WTC11 (cell line): Measurements from ENCODE around the gene BORCS5. TPM values are rescaled to one million over a fixed set of nuclear protein-coding genes. Genes with fewer than 3 reads are reported as not detected.

Experiments used
- ATAC-seq: fragments of 200-7000 bp; cut with Tn5 transposase; 2 replicates; pipeline ENCODE4 v1.10.0; 2021; ENCODE audit warnings: mild to moderate bottlenecking, moderate library complexity
- CTCF ChIA-PET: fragments of 300-600 bp; sonication (Branson Sonifier 250); formaldehyde crosslinking; loops from one replicate; lab custom pipeline; 2021; ENCODE audit warnings: antibody characterized with exemption; lab: Charles Lee
- POLR2A ChIA-PET: fragments of 350-600 bp; sonication (Branson Sonifier 250); formaldehyde crosslinking; loops from one replicate; lab custom pipeline; 2021; ENCODE audit warnings: antibody characterized with exemption; lab: Charles Lee
- DNase-seq: peaks from one replicate; pipeline ENCODE4 v3.0.0; 2021; ENCODE audit warnings: low spot score
- H3K27ac Mint-ChIP-seq: 2 replicates; pipeline ENCODE4 v1.8.0; 2021; ENCODE audit warnings: mixed read lengths
- H3K27me3 Mint-ChIP-seq: 2 replicates; pipeline ENCODE4 v1.8.0; 2021; ENCODE audit warnings: low read depth, mild to moderate bottlenecking, moderate library complexity, mixed read lengths
- H3K36me3 Mint-ChIP-seq: 2 replicates; pipeline ENCODE4 v1.8.0; 2021; ENCODE audit warnings: mixed read lengths
- H3K4me1 Mint-ChIP-seq: 2 replicates; pipeline ENCODE4 v1.8.0; 2022; ENCODE audit warnings: mixed read lengths
- H3K4me3 Mint-ChIP-seq: 2 replicates; pipeline ENCODE4 v1.8.0; 2021; ENCODE audit warnings: mild to moderate bottlenecking, moderate library complexity, mixed read lengths
- H3K9me3 Mint-ChIP-seq: 2 replicates; pipeline ENCODE4 v1.8.0; 2021; ENCODE audit warnings: mixed read lengths
- ATF6 ChIP-seq: sonication (generic); formaldehyde crosslinking; IDR thresholded peaks from 2 replicates; pipeline ENCODE4 v1.8.1; 2023; ENCODE audit warnings: mild to moderate bottlenecking, missing genetic modification reagents
- CBFB ChIP-seq: sonication (generic); formaldehyde crosslinking; IDR thresholded peaks from 2 replicates; pipeline ENCODE4 v1.8.1; 2022; ENCODE audit warnings: mild to moderate bottlenecking, low read depth, missing genetic modification reagents
- CREM ChIP-seq: sonication (generic); formaldehyde crosslinking; IDR thresholded peaks from 2 replicates; pipeline ENCODE4 v1.8.1; 2022; ENCODE audit warnings: mild to moderate bottlenecking, missing genetic modification reagents, moderate library complexity
- GRHL2 ChIP-seq: fragments of 250-450 bp; sonication (Bioruptor Pico); IDR thresholded peaks from 2 replicates; pipeline ENCODE4 v1.8.0; 2022; ENCODE audit warnings: mild to moderate bottlenecking, moderate library complexity; ENCODE audit not compliant: insufficient replicate concordance, severe bottlenecking
- NR1H2 ChIP-seq: sonication (generic); formaldehyde crosslinking; IDR thresholded peaks from 2 replicates; pipeline ENCODE4 v1.9.0; 2021; ENCODE audit warnings: mild to moderate bottlenecking, moderate library complexity, missing genetic modification reagents
- OVOL2 ChIP-seq: fragments of 250-450 bp; sonication (Bioruptor Pico); IDR thresholded peaks from 2 replicates; pipeline ENCODE4 v1.9.0; 2021; ENCODE audit warnings: mild to moderate bottlenecking, borderline replicate concordance
- ZNF121 ChIP-seq: sonication (generic); formaldehyde crosslinking; IDR thresholded peaks from 2 replicates; pipeline ENCODE4 v1.8.0; 2023; ENCODE audit warnings: missing genetic modification reagents
- ZNF423 ChIP-seq: fragments of 250-450 bp; sonication (Bioruptor Pico); IDR thresholded peaks from 2 replicates; pipeline ENCODE4 v2.1.2; 2022; ENCODE audit warnings: mild to moderate bottlenecking, moderate library complexity
- total RNA-seq: library from RNA; stranded (reverse); gene quantifications from 3 replicates; pipeline ENCODE4 v1.2.3, GENCODE V29; 2021
- TF ChIP-seq, protein P1 (sequence below): sonication (generic); formaldehyde crosslinking; IDR thresholded peaks from 2 replicates; pipeline ENCODE4 v1.8.0; 2022; ENCODE audit warnings: mild to moderate bottlenecking, missing genetic modification reagents
- TF ChIP-seq, protein P2 (sequence below): fragments of 250-450 bp; sonication (Bioruptor Pico); conservative IDR thresholded peaks from 2 replicates; pipeline ENCODE4 v1.9.0; 2021; ENCODE audit warnings: mild to moderate bottlenecking
- TF ChIP-seq, protein P3 (sequence below): fragments of 250-450 bp; sonication (Bioruptor Pico); IDR thresholded peaks from 2 replicates; pipeline ENCODE4 v2.1.2; 2022; ENCODE audit warnings: mild to moderate bottlenecking, moderate library complexity
- TF ChIP-seq, protein P4 (sequence below): sonication (generic); formaldehyde crosslinking; conservative IDR thresholded peaks from 2 replicates; pipeline ENCODE4 v1.8.1; 2022; ENCODE audit warnings: mild to moderate bottlenecking, missing genetic modification reagents
- TF ChIP-seq, protein P5 (sequence below): sonication (generic); formaldehyde crosslinking; IDR thresholded peaks from 2 replicates; pipeline ENCODE4 v1.8.0; 2023; ENCODE audit warnings: missing genetic modification reagents, mild to moderate bottlenecking, borderline replicate concordance

The BORCS5 gene
- total RNA-seq, 1 experiment from 2014 or later = 16.4 TPM

DNA sequence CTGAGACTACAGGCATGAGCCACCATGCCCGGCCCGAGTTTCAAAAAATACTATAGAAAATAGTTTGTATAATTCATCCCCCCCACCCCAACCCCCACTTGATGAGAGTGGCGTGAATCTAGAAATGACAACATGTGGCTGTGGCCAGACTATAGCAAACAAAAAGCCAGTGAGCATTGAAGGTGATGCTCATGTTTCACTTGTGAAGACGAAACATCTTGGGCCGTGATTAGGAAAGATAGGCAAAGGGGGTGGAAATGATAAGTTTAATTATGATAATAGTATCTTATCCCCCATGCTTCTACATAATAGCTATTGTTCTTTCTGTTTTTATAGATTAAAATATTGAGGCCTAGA, 8.5 kb downstream of the BORCS5 start (continued):
- TF ChIP-seq GRHL2 (CRISPR knock-in tag) = no peak
- TF ChIP-seq, protein P1, sequence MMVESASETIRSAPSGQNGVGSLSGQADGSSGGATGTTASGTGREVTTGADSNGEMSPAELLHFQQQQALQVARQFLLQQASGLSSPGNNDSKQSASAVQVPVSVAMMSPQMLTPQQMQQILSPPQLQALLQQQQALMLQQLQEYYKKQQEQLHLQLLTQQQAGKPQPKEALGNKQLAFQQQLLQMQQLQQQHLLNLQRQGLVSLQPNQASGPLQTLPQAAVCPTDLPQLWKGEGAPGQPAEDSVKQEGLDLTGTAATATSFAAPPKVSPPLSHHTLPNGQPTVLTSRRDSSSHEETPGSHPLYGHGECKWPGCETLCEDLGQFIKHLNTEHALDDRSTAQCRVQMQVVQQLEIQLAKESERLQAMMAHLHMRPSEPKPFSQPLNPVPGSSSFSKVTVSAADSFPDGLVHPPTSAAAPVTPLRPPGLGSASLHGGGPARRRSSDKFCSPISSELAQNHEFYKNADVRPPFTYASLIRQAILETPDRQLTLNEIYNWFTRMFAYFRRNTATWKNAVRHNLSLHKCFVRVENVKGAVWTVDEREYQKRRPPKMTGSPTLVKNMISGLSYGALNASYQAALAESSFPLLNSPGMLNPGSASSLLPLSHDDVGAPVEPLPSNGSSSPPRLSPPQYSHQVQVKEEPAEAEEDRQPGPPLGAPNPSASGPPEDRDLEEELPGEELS = no peak
- TF ChIP-seq, protein P2, sequence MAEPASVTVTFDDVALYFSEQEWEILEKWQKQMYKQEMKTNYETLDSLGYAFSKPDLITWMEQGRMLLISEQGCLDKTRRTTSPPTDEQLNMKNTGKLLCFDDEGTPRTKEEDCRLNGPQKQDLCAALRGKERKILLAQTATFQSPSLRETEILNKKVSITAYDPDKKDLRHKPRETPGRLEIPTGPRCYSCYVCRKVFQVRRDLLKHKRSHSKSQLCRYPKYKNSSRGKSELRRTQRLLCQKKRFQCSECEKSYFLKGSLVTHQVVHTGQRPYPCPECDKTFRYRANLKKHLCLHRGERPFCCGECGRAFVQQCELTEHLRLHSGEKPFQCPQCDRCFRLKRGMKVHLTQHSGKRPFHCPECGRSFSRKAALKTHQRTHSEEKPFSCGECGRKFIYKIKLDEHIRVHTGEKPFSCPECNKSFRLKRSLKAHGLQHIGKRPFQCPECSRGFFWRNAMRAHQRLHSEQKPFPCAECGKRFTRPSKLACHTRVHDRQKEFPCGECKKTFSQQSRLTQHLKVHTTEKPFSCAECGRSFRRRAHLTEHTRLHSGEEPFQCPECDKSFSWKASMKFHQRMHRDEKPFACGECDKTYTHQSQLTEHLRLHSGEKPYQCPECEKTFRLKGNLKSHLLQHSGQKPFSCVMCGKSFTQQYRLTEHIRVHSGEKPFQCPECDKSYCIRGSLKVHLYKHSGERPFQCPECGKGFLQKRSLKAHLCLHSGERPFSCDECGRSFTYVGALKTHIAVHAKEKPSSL (CRISPR knock-in tag) = no peak
- TF ChIP-seq, protein P3, sequence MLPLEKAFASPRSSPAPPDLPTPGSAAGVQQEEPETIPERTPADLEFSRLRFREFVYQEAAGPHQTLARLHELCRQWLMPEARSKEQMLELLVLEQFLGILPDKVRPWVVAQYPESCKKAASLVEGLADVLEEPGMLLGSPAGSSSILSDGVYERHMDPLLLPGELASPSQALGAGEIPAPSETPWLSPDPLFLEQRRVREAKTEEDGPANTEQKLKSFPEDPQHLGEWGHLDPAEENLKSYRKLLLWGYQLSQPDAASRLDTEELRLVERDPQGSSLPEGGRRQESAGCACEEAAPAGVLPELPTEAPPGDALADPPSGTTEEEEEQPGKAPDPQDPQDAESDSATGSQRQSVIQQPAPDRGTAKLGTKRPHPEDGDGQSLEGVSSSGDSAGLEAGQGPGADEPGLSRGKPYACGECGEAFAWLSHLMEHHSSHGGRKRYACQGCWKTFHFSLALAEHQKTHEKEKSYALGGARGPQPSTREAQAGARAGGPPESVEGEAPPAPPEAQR (CRISPR knock-in tag) = no peak
- no peak for TF ChIP-seq CREM (CRISPR knock-in tag)
- TF ChIP-seq, protein P4, sequence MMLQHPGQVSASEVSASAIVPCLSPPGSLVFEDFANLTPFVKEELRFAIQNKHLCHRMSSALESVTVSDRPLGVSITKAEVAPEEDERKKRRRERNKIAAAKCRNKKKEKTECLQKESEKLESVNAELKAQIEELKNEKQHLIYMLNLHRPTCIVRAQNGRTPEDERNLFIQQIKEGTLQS (CRISPR knock-in tag) = no peak
- TF ChIP-seq OVOL2 (CRISPR knock-in tag) = no peak
- no peak for TF ChIP-seq ZNF423
- TF ChIP-seq ZNF121 = no peak
- TF ChIP-seq NR1H2 (CRISPR knock-in tag) = no peak
- no peak for TF ChIP-seq CBFB
- TF ChIP-seq, all 79 proteins: peak for 0

GRCh38 chr12:12365931-12366431, 9.1 kb downstream of the BORCS5 start:
- no peak for ATAC-seq
- no peak for DNase-seq
- POLR2A ChIA-PET = no interaction called here
- Mint-ChIP-seq H3K27me3 (no peaks in the 10 kb centered on the region), H3K9me3 (no peaks in the 10 kb centered on the region), H3K4me3 (no peak overlapping the region), H3K36me3 (no peaks in the 10 kb centered on the region), H3K4me1 (peaks cover 5% of the 10 kb centered on the region; the same call in 1 of the 2 replicates), H3K27ac (no peak overlapping the region)
- CTCF ChIA-PET = no interaction called here
- TF ChIP-seq, protein P5, sequence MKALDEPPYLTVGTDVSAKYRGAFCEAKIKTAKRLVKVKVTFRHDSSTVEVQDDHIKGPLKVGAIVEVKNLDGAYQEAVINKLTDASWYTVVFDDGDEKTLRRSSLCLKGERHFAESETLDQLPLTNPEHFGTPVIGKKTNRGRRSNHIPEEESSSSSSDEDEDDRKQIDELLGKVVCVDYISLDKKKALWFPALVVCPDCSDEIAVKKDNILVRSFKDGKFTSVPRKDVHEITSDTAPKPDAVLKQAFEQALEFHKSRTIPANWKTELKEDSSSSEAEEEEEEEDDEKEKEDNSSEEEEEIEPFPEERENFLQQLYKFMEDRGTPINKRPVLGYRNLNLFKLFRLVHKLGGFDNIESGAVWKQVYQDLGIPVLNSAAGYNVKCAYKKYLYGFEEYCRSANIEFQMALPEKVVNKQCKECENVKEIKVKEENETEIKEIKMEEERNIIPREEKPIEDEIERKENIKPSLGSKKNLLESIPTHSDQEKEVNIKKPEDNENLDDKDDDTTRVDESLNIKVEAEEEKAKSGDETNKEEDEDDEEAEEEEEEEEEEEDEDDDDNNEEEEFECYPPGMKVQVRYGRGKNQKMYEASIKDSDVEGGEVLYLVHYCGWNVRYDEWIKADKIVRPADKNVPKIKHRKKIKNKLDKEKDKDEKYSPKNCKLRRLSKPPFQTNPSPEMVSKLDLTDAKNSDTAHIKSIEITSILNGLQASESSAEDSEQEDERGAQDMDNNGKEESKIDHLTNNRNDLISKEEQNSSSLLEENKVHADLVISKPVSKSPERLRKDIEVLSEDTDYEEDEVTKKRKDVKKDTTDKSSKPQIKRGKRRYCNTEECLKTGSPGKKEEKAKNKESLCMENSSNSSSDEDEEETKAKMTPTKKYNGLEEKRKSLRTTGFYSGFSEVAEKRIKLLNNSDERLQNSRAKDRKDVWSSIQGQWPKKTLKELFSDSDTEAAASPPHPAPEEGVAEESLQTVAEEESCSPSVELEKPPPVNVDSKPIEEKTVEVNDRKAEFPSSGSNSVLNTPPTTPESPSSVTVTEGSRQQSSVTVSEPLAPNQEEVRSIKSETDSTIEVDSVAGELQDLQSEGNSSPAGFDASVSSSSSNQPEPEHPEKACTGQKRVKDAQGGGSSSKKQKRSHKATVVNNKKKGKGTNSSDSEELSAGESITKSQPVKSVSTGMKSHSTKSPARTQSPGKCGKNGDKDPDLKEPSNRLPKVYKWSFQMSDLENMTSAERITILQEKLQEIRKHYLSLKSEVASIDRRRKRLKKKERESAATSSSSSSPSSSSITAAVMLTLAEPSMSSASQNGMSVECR (CRISPR knock-in tag) = no peak
- TF ChIP-seq ZNF121 = no peak
- TF ChIP-seq ATF6 (CRISPR knock-in tag) = no peak
